ENCODE data around the gene REV3L. TPM values are rescaled to one million over a fixed set of nuclear protein-coding genes. Genes with fewer than 3 reads are reported as not detected.

Gene REV3L
- total and polyA plus RNA-seq, 2 of the 8 experiments (the other 6 are each of a cell fraction or from before 2014, with no cell fraction given) = 2.1 to 6.6 TPM

DNA sequence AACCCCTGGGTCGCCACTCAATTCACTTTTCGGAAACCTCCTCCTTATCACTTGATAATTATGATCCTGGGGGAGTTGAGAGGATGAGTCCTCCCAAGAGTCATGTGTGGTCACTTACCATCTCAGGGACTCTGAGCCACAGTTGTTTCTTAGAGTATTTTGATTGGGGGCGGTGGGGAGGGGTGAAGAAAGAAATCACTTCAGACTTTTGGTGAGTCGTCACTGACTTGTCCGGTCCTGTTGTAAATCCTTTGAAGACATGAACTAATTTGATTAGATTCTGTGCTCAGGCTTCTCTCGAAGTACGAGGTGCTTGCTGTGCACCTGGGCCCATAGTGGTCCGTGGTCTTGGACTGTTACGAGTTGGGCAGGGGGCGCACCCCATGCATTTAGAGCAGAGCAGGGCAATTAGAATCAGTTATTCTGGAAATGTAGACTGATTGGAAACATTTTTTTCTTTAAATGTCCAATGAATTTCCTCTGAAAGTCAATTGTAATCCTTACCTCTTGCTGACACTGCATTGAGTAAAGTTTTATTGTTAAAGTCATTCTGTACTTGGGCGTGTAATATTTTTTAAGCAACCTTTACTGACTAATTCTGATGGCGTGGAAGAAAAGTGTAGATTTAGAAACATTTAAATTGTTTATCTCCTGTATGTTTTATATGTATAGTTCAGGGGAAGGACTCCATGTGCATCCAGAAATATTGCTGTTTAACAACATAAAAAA, 222.3 kb downstream of the REV3L start:
- H4K8ac ChIP-seq (ENCODE audit: extremely low read depth, insufficient read depth, low read length) = no peak overlapping the region
- FAIRE-seq (no peak), DNase-seq (ENCODE audit: low read depth in 1 of 2, low spot score in 2 of 2) (no peak)
- no peaks in the 10 kb centered on the region for H3K27me3 ChIP-seq (replicated peaks in 1 of 4; ENCODE audit: control insufficient read depth in 3 of 4, extremely low read depth in 1 of 4, insufficient read depth in 3 of 4, low read length in 3 of 4)
- H3K36me3 ChIP-seq (ENCODE audit: control insufficient read depth in 2 of 4, insufficient read depth in 4 of 4, low read length in 3 of 4) = peaks cover 5 to 18% (median 9%) of the 10 kb centered on the region in 4 experiments; a peak in 7 of 8 replicates
- WGBS, 2 experiments (ENCODE audit: extremely low coverage in 1 of 2, insufficient coverage in 1 of 2, insufficient read length in 1 of 2, insufficient replicate concordance in 2 of 2, low coverage in 1 of 2, low lambda C conversion rate in 2 of 2, missing lambda C conversion rate in 1 of 2) = 93% methylated on average over 12 of the region's 12 CpGs; no CpG with 5 or more reads in 1 of the 2 experiments
- no peak overlapping the region for H3K23ac ChIP-seq (ENCODE audit: insufficient read length)
- H2BK20ac ChIP-seq (ENCODE audit: low read length) = no peak overlapping the region
- peaks cover 0 to 2% of the 10 kb centered on the region in 2 experiments for H4K20me1 ChIP-seq (replicated peaks in 1 of 2; ENCODE audit: control insufficient read depth in 1 of 2, insufficient read depth in 2 of 2, low read length in 2 of 2)
- no peak overlapping the region for H2BK12ac ChIP-seq (ENCODE audit: low read depth, low read length)
- no peak overlapping the region for H2BK120ac ChIP-seq (replicated peaks; ENCODE audit: low read depth, low read length)
- peaks cover 3 to 34% of the 10 kb centered on the region in 2 experiments; a peak in 3 of 4 replicates for H3K79me2 ChIP-seq (ENCODE audit: control insufficient read depth in 1 of 2, insufficient read depth in 2 of 2, low read length in 2 of 2)
- H3K14ac ChIP-seq (ENCODE audit: insufficient read length) = no peak overlapping the region
- no peak overlapping the region for H4K91ac ChIP-seq (replicated peaks; ENCODE audit: insufficient read length, low read length)
- H3K18ac ChIP-seq (ENCODE audit: extremely low read depth, low read length) = no peak overlapping the region
- no peak overlapping the region for H3K56ac ChIP-seq (replicated peaks; ENCODE audit: insufficient read length, low read depth, low read length)
- no peak overlapping the region for H3K4ac ChIP-seq (replicated peaks; ENCODE audit: insufficient read length, low read depth, low read length)
- no peak overlapping the region for H4K5ac ChIP-seq (ENCODE audit: insufficient read length, low read depth, low read length)
- peaks cover 0 to 4% (median 3%) of the 10 kb centered on the region in 4 experiments; a peak in 5 of 7 replicates for H3K4me1 ChIP-seq (replicated peaks in 1 of 4; ENCODE audit: control insufficient read depth in 3 of 4, insufficient read depth in 4 of 4, low read length in 3 of 4)
- no peak overlapping the region for H2BK5ac ChIP-seq (ENCODE audit: low read depth, low read length)
- no peak overlapping the region for H2AFZ ChIP-seq (ENCODE audit: low read length)
- POLR2A ChIA-PET (ENCODE audit: partially characterized antibody) = no interaction called here
- H3K27ac ChIP-seq (ENCODE audit: low read depth, low read length) = no peak overlapping the region
- H3K4me2 ChIP-seq (ENCODE audit: insufficient read depth in 1 of 2, low read depth in 2 of 2, low read length in 2 of 2) = peak overlapping the region; percentile 21 to 38; a peak in 3 of 4 replicates
- H3K79me1 ChIP-seq (ENCODE audit: low read depth, low read length) = no peaks in the 10 kb centered on the region; the same call in 1 of the 2 replicates
- H3K23me2 ChIP-seq (ENCODE audit: low read depth, low read length) = peaks cover 3% of the 10 kb centered on the region; the same call in 1 of the 2 replicates
- no peak overlapping the region for H2BK15ac ChIP-seq (ENCODE audit: low read length)
- H3K4me3 ChIP-seq (ENCODE audit: extremely low read depth in 1 of 4, insufficient read depth in 2 of 4, low read depth in 3 of 4, low read length in 4 of 4) = peak overlapping the region in 1 of 4 experiments; percentile 76; a peak in 1 of 8 replicates
- CTCF ChIA-PET (ENCODE audit: partially characterized antibody) = interaction anchor here (0.8 to 2.4 kb wide), 4 partner anchors 9 to 73 kb away, joined by 3 to 16 read pairs (median 3); no protein-coding TSS in a partner anchor
- no peak overlapping the region for H3K9ac ChIP-seq (replicated peaks in 1 of 4; ENCODE audit: extremely low read depth in 1 of 4, low read depth in 3 of 4, low read length in 3 of 4)
- H3K9me3 ChIP-seq (ENCODE audit: insufficient read depth in 2 of 2, low read depth in 1 of 2, low read length in 1 of 2) = no peaks in the 10 kb centered on the region
- H2AK5ac ChIP-seq (ENCODE audit: low read depth, low read length) = no peak overlapping the region
- TF ChIP-seq RFX5 (IDR thresholded peaks at IDR 0.05; ENCODE audit: borderline replicate concordance, low read depth, low read length) (no peak), HDAC6 (IDR thresholded peaks at IDR 0.05; ENCODE audit: low read depth, low read length) (no peak), SP4 (IDR thresholded peaks at IDR 0.05; ENCODE audit: low read length) (no peak), TCF12 (IDR thresholded peaks at IDR 0.05; ENCODE audit: low read depth, low read length) (no peak), RNF2 (IDR thresholded peaks at IDR 0.05; ENCODE audit: borderline replicate concordance, low read depth, low read length, missing control alignments, poor library complexity, severe bottlenecking) (no peak), EZH2 (IDR thresholded peaks at IDR 0.05; ENCODE audit: low read depth, low read length, severe bottlenecking) (no peak), FOSL1 (IDR thresholded peaks at IDR 0.05; ENCODE audit: insufficient read depth, low read depth, low read length) (no peak), PHF8 (conservative IDR thresholded peaks at IDR 0.05; ENCODE audit: low read depth, low read length) (no peak), KDM4A (IDR thresholded peaks at IDR 0.05; ENCODE audit: low read depth, low read length, severe bottlenecking) (no peak), KDM5A (IDR thresholded peaks at IDR 0.05; ENCODE audit: low read length) (no peak)
- TF ChIP-seq, protein P1, sequence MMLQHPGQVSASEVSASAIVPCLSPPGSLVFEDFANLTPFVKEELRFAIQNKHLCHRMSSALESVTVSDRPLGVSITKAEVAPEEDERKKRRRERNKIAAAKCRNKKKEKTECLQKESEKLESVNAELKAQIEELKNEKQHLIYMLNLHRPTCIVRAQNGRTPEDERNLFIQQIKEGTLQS (IDR thresholded peaks at IDR 0.05; ENCODE audit: insufficient read depth, low read depth, low read length) = no peak

Measured in H1 (cell line).